Gastroesophageal sphincter (tissue), 3 donors: ENCODE measurements around the gene BPIFA1.

Experiments used
- POLR2A ChIP-seq, 2 donors: fragments of 450-650 bp; IDR thresholded peaks; one replicate each; pipeline ENCODE4 v1.6.1; 2017; ENCODE audit warnings: antibody characterized with exemption in 2 of 2, mild to moderate bottlenecking in 2 of 2, moderate library complexity in 1 of 2
- POLR2AphosphoS5 ChIP-seq: sonication (generic); formaldehyde crosslinking; IDR thresholded peaks from one replicate; pipeline ENCODE4 v1.6.1; 2017; ENCODE audit warnings: antibody characterized with exemption
- TF ChIP-seq, protein P1 (sequence below), 4 experiments: fragments of 200-600 bp in 2 of 4; fragments of 450-650 bp in 2 of 4; sonication (generic) in 1 of 4; IDR thresholded peaks; one replicate each; pipeline ENCODE4 v1.5.1; 2017 to 2019; ENCODE audit warnings: antibody characterized with exemption in 4 of 4, mild to moderate bottlenecking in 2 of 4, moderate library complexity in 2 of 4

DNA sequence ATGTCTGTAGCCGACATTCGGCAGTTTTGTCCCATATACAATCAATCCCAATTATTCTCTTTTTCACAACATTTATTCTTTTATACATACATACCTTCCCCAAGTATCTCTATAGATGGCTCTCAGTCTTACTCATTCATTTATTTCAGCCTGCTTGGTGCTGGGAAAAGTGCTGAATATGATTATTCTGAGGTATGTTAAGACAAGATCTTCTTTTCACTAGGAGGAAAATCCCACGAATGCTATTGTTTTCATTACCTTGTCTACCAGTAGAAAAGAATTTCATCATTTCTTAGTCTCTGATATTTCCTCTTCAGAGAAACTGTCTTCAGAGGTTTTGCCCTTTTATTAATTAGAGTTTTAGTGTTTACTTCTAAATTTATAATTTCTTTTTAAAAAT, 32.4 kb upstream of the BPIFA1 start:
- TF ChIP-seq, protein P1, sequence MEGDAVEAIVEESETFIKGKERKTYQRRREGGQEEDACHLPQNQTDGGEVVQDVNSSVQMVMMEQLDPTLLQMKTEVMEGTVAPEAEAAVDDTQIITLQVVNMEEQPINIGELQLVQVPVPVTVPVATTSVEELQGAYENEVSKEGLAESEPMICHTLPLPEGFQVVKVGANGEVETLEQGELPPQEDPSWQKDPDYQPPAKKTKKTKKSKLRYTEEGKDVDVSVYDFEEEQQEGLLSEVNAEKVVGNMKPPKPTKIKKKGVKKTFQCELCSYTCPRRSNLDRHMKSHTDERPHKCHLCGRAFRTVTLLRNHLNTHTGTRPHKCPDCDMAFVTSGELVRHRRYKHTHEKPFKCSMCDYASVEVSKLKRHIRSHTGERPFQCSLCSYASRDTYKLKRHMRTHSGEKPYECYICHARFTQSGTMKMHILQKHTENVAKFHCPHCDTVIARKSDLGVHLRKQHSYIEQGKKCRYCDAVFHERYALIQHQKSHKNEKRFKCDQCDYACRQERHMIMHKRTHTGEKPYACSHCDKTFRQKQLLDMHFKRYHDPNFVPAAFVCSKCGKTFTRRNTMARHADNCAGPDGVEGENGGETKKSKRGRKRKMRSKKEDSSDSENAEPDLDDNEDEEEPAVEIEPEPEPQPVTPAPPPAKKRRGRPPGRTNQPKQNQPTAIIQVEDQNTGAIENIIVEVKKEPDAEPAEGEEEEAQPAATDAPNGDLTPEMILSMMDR (IDR thresholded peaks at IDR 0.05): no peak
- TF ChIP-seq POLR2AphosphoS5 (no peak), POLR2A (IDR thresholded peaks at IDR 0.05) (no peak)
